HepG2 (cell line): ENCODE measurements around the gene ZXDC. TPM values are rescaled to one million over a fixed set of nuclear protein-coding genes. Genes with fewer than 3 reads are reported as not detected.

ENCODE experiments used
- ARID4A ChIP-seq: sonication (generic); formaldehyde crosslinking; IDR thresholded peaks from 2 replicates; pipeline ENCODE4 v1.5.0; 2020; ENCODE audit warnings: mild to moderate bottlenecking, missing genetic modification reagents, borderline replicate concordance
- FIP1L1 ChIP-seq: fragments of 200-400 bp; formaldehyde crosslinking; IDR thresholded peaks from 2 replicates; pipeline ENCODE4 v1.6.1; 2018; ENCODE audit warnings: low read depth, mild to moderate bottlenecking, low read length, moderate library complexity, borderline replicate concordance; ENCODE audit not compliant: insufficient read depth
- HMGXB3 ChIP-seq: sonication (generic); formaldehyde crosslinking; IDR thresholded peaks from 2 replicates; pipeline ENCODE4 v1.4.0; 2020; ENCODE audit warnings: missing genetic modification reagents, borderline replicate concordance
- HOXD1 ChIP-seq: sonication (generic); formaldehyde crosslinking; IDR thresholded peaks from 2 replicates; pipeline ENCODE4 v1.5.0; 2020; ENCODE audit warnings: missing genetic modification reagents
- MYPOP ChIP-seq: sonication (generic); formaldehyde crosslinking; IDR thresholded peaks from 2 replicates; pipeline ENCODE4 v1.8.1; 2023; ENCODE audit warnings: mild to moderate bottlenecking, moderate library complexity, missing genetic modification reagents
- PATZ1 ChIP-seq: sonication (generic); formaldehyde crosslinking; IDR thresholded peaks from 2 replicates; pipeline ENCODE4 v1.4.0; 2020; ENCODE audit warnings: missing genetic modification reagents
- ZNF704 ChIP-seq: sonication (generic); formaldehyde crosslinking; IDR thresholded peaks from 2 replicates; pipeline ENCODE4 v1.8.1; 2023; ENCODE audit warnings: mild to moderate bottlenecking, inconsistent platforms, moderate library complexity, missing genetic modification reagents, borderline replicate concordance
- polyA plus RNA-seq, 8 experiments: library from polyadenylated mRNA; depleted of rRNA in 3 of 8; stranded (reverse) in 7 of 8; unstranded in 1 of 8; fragments of >200 nt; fragmentation: Illumina TruSeq in 4 of 8; extraction: Trizol in 4 of 8; gene quantifications; 2 replicates each; pipeline versions ENCODE4 v1.2.1 to v1.2.3, GENCODE V29; 2011 to 2016; ENCODE audit warnings: low read depth in 4 of 8, missing spikeins in 1 of 8, mixed read lengths in 1 of 8; ENCODE audit not compliant: insufficient read depth in 1 of 8
- total RNA-seq, 5 experiments: library from RNA; depleted of rRNA; stranded (reverse); fragments of >200 nt; fragmentation: Illumina TruSeq; extraction: Trizol; gene quantifications; 2 replicates each; pipeline ENCODE4 v1.2.3, GENCODE V29; 2016; ENCODE audit warnings: low read depth in 1 of 5

ZXDC gene
- total and polyA plus RNA-seq, 2 of the 13 experiments (the other 11 are each of a cell fraction or from before 2014, with no cell fraction given): 17.6 to 21.2 TPM

GRCh38 chr3:126465928-126466544 lies 9.7 kb downstream of the ZXDC start (continued):
- no peak for TF ChIP-seq FIP1L1
- TF ChIP-seq ZNF704 (CRISPR knock-in tag): no peak
- no peak for TF ChIP-seq MYPOP
- TF ChIP-seq HOXD1 (CRISPR knock-in tag): no peak
- TF ChIP-seq PATZ1 (CRISPR knock-in tag): no peak
- 0 out of 2 replicates have a peak, but pooled peaks have one; percentile 4 for TF ChIP-seq ARID4A
- no peak for TF ChIP-seq HMGXB3
